D721Med (cell line): ENCODE data around the gene TMIGD1.

Experiments
- DNase-seq: peaks from one replicate; pipeline ENCODE4 v3.0.0; 2011; ENCODE audit warnings: low spot score; ENCODE audit not compliant: insufficient read length
- FAIRE-seq: peaks from 2 replicates; lab custom pipeline; 2011; peaks lifted over from hg19 to GRCh38; lab: Jason Lieb, UNC
- TF ChIP-seq, protein P1 (sequence below): IDR thresholded peaks from 2 replicates; pipeline ENCODE4 v1.5.1; 2012; ENCODE audit warnings: mild to moderate bottlenecking, control low read depth; ENCODE audit not compliant: insufficient read depth; ENCODE audit errors: missing control alignments

Gene TMIGD1

DNA sequence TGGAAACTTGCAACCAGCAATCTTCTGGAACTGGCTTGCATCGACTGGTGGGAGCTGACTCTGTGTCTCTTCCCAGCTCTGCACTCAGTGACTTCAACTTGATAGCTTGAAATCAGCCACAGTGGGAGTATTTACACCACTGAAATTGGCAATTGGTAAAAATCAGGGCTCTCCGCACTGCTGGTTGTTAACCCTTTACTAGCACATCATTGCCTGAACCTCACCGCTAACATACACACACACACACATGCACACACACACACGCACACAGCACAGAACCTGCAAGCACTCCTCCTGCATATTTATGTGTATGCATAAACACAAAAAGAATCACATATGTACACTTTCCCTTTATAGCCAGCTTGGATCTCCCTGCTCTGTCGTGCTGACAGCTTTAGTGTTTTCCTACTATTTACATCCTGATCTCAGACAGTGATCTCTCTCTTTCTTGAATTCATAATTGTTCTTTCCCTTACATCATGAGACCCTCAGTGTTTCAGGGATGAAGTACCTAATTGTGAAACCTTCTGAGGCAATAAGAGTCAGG is 7.9 kb upstream of the TMIGD1 start:
- FAIRE-seq (no peak), DNase-seq (no peak)
- TF ChIP-seq, protein P1, sequence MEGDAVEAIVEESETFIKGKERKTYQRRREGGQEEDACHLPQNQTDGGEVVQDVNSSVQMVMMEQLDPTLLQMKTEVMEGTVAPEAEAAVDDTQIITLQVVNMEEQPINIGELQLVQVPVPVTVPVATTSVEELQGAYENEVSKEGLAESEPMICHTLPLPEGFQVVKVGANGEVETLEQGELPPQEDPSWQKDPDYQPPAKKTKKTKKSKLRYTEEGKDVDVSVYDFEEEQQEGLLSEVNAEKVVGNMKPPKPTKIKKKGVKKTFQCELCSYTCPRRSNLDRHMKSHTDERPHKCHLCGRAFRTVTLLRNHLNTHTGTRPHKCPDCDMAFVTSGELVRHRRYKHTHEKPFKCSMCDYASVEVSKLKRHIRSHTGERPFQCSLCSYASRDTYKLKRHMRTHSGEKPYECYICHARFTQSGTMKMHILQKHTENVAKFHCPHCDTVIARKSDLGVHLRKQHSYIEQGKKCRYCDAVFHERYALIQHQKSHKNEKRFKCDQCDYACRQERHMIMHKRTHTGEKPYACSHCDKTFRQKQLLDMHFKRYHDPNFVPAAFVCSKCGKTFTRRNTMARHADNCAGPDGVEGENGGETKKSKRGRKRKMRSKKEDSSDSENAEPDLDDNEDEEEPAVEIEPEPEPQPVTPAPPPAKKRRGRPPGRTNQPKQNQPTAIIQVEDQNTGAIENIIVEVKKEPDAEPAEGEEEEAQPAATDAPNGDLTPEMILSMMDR = no peak

DNA sequence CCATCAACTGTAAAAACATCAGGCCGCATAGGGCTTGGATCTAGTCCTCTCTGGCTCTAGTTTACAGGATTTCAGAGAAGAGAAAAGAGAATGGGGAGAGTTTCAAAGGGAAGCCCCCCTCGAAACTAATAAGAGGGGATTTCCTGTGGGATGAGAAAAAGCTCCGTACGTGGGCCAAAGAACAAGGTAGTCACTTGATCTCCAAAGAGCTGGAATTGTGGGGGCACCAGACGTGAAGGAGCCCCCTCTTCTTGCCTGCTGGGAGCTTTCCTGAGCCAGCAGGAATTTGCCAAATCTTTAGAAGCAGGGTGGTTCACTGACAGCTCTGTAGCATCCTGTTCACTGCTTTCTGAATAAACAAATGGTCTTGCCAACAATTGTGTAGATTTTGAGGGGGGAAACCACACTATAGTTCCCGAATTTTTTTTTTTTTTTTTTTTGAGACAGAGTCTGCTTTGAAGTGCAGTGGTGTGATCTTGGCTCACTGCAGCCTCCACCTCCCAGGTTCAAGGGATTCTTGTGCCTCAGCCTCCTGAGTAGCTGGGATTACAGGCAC is 7.0 kb upstream of the TMIGD1 start:
- DNase-seq (no peak), FAIRE-seq (no peak)
- TF ChIP-seq, protein P1 = no peak

- FAIRE-seq (no peak), DNase-seq (no peak)
- TF ChIP-seq, protein P1 = no peak
These were observed 5.2 kb upstream of the TMIGD1 start for GRCh38 chr17:30339086-30339485.

GRCh38 chr17:30337393-30337999 is 3.6 kb upstream of the TMIGD1 start:
- TF ChIP-seq, protein P1 = no peak
- DNase-seq (no peak), FAIRE-seq (no peak)

DNA sequence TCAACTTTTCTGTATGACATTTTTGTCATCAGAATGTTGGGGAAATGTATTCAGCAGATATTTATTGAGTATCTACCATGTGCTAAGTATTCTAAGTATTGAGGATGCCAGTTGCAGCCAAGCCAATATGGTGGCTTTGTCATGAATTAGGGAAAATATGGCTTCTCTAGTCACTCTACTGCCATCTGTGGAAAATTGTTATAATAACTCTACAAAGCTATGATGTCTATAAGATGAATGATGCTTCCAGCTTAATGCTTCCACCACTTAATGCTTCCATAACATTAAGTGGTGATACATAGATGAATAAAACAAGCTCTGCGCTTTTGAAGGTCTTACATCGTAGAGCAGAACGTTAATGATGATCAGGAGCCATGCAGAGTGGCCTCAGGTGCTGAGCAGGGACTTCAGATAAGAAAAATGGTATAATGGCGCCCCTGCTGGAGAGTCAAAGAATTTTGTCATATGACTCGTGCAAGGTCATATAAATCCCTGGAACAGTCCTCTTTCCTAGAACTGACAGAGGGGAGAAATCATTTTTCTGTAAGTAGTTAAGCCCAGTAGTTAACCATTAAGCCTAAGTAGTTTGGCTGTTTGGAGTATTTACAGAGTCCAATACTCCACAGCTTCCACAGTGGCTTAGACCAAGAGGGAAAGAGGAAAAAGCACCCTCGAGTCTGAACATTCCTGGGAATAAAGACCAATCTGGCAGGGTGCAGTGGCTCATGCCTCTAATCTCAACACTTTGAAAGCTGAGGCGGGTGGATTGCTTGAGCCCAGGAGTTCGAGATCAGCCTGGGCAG is 2.7 kb upstream of the TMIGD1 start:
- FAIRE-seq (no peak), DNase-seq (peak; percentile 18)
- TF ChIP-seq, protein P1 = peak; percentile 73

GRCh38 chr17:30334421-30334820 is 564 bp upstream of the TMIGD1 start:
- no peak for FAIRE-seq
- TF ChIP-seq, protein P1 = no peak
- no peak for DNase-seq
